OCI-LY7 (cell line): Measurements from ENCODE around the gene GNA12. TPM values are rescaled to one million over a fixed set of nuclear protein-coding genes. Genes with fewer than 3 reads are reported as not detected.
"Not testable (repeated sequence)": the region's sequence is repeated elsewhere in the genome, so short reads cannot be mapped to it uniquely, and the experiment has no call there.

Source experiments
- BruUV-seq: library from RNA; stranded (reverse); fragments of 400-500 nt; replicated peaks from 2 replicates; lab custom pipeline; 2021; lab: Mats Ljungman, UMichigan
- CTCF ChIA-PET: fragments of 300-600 bp; sonication (Branson Sonifier 250); formaldehyde crosslinking; loops from one replicate; lab custom pipeline; 2022; ENCODE audit warnings: antibody characterized with exemption; ENCODE audit not compliant: unreplicated experiment; lab: Charles Lee
- POLR2A ChIA-PET: fragments of 300-600 bp; sonication (Branson Sonifier 250); formaldehyde crosslinking; loops from one replicate; lab custom pipeline; 2022; ENCODE audit warnings: antibody characterized with exemption; lab: Charles Lee
- DNase-seq: peaks from one replicate; pipeline ENCODE4 v3.0.0-alpha.2; 2015; ENCODE audit warnings: low spot score
- H2AFZ ChIP-seq: fragments of 200-600 bp; sonication (generic), shearing (Covaris generic); 2 replicates; pipeline ENCODE4 v1.6.1; 2014; ENCODE audit warnings: mild to moderate bottlenecking, antibody characterized with exemption, low read length, moderate library complexity
- H3K27ac ChIP-seq: fragments of 200-600 bp; sonication (generic); 2 replicates; pipeline ENCODE4 v1.5.1; 2014; ENCODE audit warnings: mixed run types, low read depth, mild to moderate bottlenecking, moderate library complexity, low read length, inconsistent platforms; ENCODE audit not compliant: poor library complexity, severe bottlenecking
- H3K36me3 ChIP-seq: fragments of 200-600 bp; sonication (generic); 2 replicates; pipeline ENCODE4 v1.6.1; 2014; ENCODE audit warnings: mild to moderate bottlenecking, antibody characterized with exemption, low read length, moderate library complexity, mixed read lengths; ENCODE audit not compliant: insufficient read depth
- H3K4me1 ChIP-seq: fragments of 200-600 bp; sonication (generic); 2 replicates; pipeline ENCODE4 v1.5.1; 2014; ENCODE audit warnings: mild to moderate bottlenecking, low read length; ENCODE audit not compliant: insufficient read depth, poor library complexity, severe bottlenecking
- H3K4me2 ChIP-seq: fragments of 200-600 bp; sonication (generic); 2 replicates; pipeline ENCODE4 v1.6.1; 2014; ENCODE audit warnings: mild to moderate bottlenecking, low read length
- H3K4me3 ChIP-seq: fragments of 200-600 bp; sonication (generic); 2 replicates; pipeline ENCODE4 v1.5.1; 2014; ENCODE audit warnings: mild to moderate bottlenecking, low read depth, low read length; ENCODE audit not compliant: poor library complexity, severe bottlenecking
- H3K79me2 ChIP-seq: fragments of 200-600 bp; sonication (generic); 2 replicates; pipeline ENCODE4 v1.6.1; 2016; ENCODE audit warnings: low read depth, mild to moderate bottlenecking, low read length, moderate library complexity, mixed read lengths; ENCODE audit not compliant: insufficient read depth
- H3K9me2 ChIP-seq: fragments of 200-600 bp; sonication (generic); 2 replicates; pipeline ENCODE4 v1.6.1; 2016; ENCODE audit warnings: mild to moderate bottlenecking, low read length, mixed read lengths; ENCODE audit not compliant: insufficient read depth
- H3K9me3 ChIP-seq: fragments of 200-600 bp; sonication (generic); 2 replicates; pipeline ENCODE4 v1.6.1; 2014; ENCODE audit warnings: mild to moderate bottlenecking, mixed run types, low read length, mixed read lengths
- H4K20me1 ChIP-seq: fragments of 200-600 bp; sonication (generic); 2 replicates; pipeline ENCODE4 v1.6.1; 2014; ENCODE audit warnings: mild to moderate bottlenecking, antibody characterized with exemption, low read length, moderate library complexity, mixed read lengths; ENCODE audit not compliant: insufficient read depth
- CTCF ChIP-seq: fragments of 200-600 bp; sonication (generic); conservative IDR thresholded peaks from 2 replicates; pipeline ENCODE4 v1.5.1; 2014; ENCODE audit warnings: mild to moderate bottlenecking, antibody characterized with exemption, low read length, moderate library complexity, mixed read lengths
- EZH2phosphoT487 ChIP-seq: fragments of 200-600 bp; sonication (generic); IDR thresholded peaks from 2 replicates; pipeline ENCODE4 v1.6.1; 2018; ENCODE audit warnings: low read depth, borderline replicate concordance, mild to moderate bottlenecking, mixed run types, antibody characterized with exemption, low read length, moderate library complexity, mixed read lengths
- intact Hi-C: fragments of 100-400 bp; cut with micrococcal nuclease; formaldehyde crosslinking; loops from one replicate; pipeline ENCODE4 v1.10.0; 2022; ENCODE audit not compliant: unreplicated experiment
- total RNA-seq, 2 experiments: library from RNA; depleted of rRNA in 1 of 2; stranded (reverse); fragments of >200 nt in 1 of 2; shearing (Covaris generic) in 1 of 2; gene quantifications; 2 replicates each; pipeline ENCODE4 v1.2.3, GENCODE V29; 2014 to 2022

The GNA12 gene
- total RNA-seq, 2 experiments from 2014 or later = 10.3 to 35.9 TPM

GRCh38 chr7:2698581-2699288 lies 145.4 kb downstream of the GNA12 start:
- H3K27ac ChIP-seq = no peak overlapping the region
- peak; percentile 68 for DNase-seq
- H3K36me3 ChIP-seq = no peaks in the 10 kb centered on the region
- no peaks in the 10 kb centered on the region for H4K20me1 ChIP-seq
- ChIA-PET CTCF (interaction anchor here (0.5 to 1.4 kb wide), 4 partner anchors 8 to 85 kb away, joined by 3 to 6 read pairs (median 3); no protein-coding TSS in a partner anchor), POLR2A (interaction anchor here (1.3 to 5.6 kb wide), 3 partner anchors 9 to 53 kb away, joined by 3 to 36 read pairs (median 4); no protein-coding TSS in a partner anchor)
- H3K4me3 ChIP-seq = no peak overlapping the region
- peak overlapping the region; percentile 47 for H3K4me2 ChIP-seq
- no peaks in the 10 kb centered on the region for H3K9me2 ChIP-seq
- H2AFZ ChIP-seq = peak overlapping the region; percentile 62
- H3K79me2 ChIP-seq = no peaks in the 10 kb centered on the region
- no peaks in the 10 kb centered on the region for H3K9me3 ChIP-seq
- no peak for TF ChIP-seq CTCF
- no peak for TF ChIP-seq EZH2phosphoT487
- peaks cover 14% of the 10 kb centered on the region for H3K4me1 ChIP-seq
- intact Hi-C loops = no loop called here
- BruUV-seq = no TSS peak

GRCh38 chr7:2694122-2694436 lies 150.0 kb downstream of the GNA12 start:
- H3K9me2 ChIP-seq, H3K4me1 ChIP-seq, BruUV-seq, POLR2A ChIA-PET, DNase-seq, intact Hi-C loops, H3K9me3 ChIP-seq, CTCF ChIA-PET, H4K20me1 ChIP-seq, H3K27ac ChIP-seq, H2AFZ ChIP-seq, H3K4me2 ChIP-seq, H3K79me2 ChIP-seq, H3K36me3 ChIP-seq, H3K4me3 ChIP-seq: not testable (repeated sequence)

- H2AFZ ChIP-seq, H3K9me2 ChIP-seq, POLR2A ChIA-PET, H3K36me3 ChIP-seq, H3K27ac ChIP-seq, DNase-seq, H3K9me3 ChIP-seq, BruUV-seq, H3K79me2 ChIP-seq, H3K4me3 ChIP-seq, intact Hi-C loops, H3K4me2 ChIP-seq, H4K20me1 ChIP-seq, H3K4me1 ChIP-seq: not testable (repeated sequence)
- CTCF ChIA-PET = interaction anchor here (0.6 kb wide), 1 partner anchor 118 kb away, joined by 4 read pairs; no protein-coding TSS in a partner anchor
Measured at GRCh38 chr7:2693420-2694121, 150.5 kb downstream of the GNA12 start.
